Stimulated activated CD4-positive, alpha-beta T cell treated with anti-CD3 and anti-CD28 coated beads, TNF-alpha, amount 100 ng/mL, for 1 hour (primary cell): ENCODE measurements around the gene LIPJ.

Experiments
- DNase-seq, 3 donors: peaks; one replicate each; pipeline ENCODE4 v3.0.0-alpha.2; 2020; ENCODE audit warnings: low read depth in 3 of 3, low spot score in 1 of 3

The LIPJ gene, protein sequence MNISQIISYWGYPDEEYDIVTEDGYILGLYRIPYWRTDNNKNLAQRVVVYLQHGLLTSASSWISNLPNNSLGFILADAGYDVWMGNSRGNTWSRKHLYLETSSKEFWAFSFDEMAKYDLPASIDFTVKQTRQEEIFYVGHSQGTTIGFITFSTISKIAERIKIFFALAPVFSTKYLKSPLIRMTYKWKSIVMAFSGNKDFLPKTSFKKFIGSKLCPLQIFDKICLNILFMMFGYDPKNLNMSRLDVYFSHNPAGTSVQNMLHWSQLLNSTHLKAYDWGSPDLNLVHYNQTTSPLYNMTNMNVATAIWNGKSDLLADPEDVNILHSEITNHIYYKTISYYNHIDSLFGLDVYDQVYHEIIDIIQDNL

GRCh38 chr10:88586462-88586861 lies at the start of gene LIPJ:
Gene LIPJ (plus strand): TSS chr10:88586762. CDS start chr10:88590688, 3,926 bp downstream.
- DNase-seq, result no peak

GRCh38 chr10:88537322-88537721 lies 49.2 kb upstream of the LIPJ start:
- DNase-seq, result no peak

GRCh38 chr10:88538048-88538447 lies 48.5 kb upstream of the LIPJ start:
- no peak for DNase-seq

DNA sequence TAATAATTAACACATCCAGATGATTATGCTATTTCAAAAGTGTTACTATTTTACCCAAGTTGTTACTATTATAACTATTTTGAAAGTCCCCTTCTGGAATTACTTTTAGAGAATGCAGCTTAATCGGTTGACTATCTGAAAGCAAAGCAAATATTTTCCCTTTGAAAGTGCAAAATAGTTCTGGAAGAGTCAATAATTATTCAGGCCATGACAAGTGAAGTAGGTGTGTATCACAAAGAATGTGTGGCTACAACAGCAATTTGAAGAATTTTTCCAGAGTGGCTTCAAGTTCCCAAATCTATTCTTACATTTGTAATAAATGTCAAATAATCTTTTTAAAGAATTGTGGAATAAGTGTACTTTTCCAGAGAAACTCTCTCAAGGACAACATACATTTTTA lies 46.2 kb upstream of the LIPJ start:
- DNase-seq, result no peak

GRCh38 chr10:88541116-88541626 lies 45.4 kb upstream of the LIPJ start:
- no peak for DNase-seq

DNA sequence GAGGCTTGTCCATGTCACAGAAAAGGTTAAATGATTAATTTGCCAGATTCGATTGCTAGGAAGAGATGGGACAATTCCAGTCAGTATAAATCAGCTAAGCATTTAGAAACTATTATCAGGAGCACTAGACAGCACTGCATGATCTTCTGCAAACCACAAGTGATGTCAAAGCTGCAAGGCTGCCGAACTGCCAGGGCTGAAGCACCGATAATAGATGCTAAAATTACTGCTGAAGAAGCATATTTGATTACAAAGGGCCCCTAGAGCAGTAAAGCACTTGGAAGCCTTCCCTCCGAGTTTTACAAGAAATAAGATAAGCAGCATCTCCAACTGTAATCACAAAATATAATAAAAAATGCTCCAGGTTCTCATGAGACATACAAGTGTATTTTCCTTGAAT lies 44.0 kb upstream of the LIPJ start:
- no peak for DNase-seq

- DNase-seq, result no peak
These were observed 42.3 kb upstream of the LIPJ start for GRCh38 chr10:88544140-88544870.

DNA sequence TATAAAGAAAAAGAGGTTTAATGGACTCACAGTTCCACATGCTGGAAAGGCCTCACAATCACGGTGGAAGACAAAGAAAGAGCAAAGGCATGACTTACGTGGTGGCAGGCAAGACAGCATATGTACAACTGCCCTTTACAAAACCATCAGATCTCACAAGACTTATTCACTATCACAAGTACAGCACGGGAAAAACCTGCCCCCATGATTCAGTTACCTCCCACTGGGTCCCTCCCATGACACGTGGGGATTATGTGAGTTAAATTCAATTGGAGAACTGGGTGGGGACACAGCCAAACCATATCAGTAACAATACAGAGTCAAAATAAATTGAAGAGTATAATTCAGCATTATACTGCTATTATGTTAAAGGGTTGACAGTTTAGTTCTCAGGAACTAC lies 41.2 kb upstream of the LIPJ start:
- DNase-seq, result no peak

DNA sequence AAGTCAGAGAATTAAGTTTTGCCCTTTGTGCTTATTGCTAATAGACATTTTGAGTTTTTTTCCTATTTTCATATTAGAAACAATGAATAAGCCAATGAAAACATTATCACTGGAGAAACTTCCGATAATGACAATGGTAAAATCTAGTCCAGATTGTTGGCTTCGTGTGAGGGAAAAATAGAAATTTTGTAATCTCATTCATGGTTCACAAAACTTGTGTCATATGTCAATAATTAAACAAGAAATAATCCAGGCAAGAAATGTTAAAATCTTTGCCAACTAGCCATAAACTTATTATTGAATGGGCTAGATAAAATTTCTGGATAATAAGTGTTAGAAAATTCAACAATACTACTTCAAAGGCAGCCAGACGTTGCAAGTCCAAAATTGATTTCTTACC lies 40.1 kb upstream of the LIPJ start:
- no peak for DNase-seq

DNA sequence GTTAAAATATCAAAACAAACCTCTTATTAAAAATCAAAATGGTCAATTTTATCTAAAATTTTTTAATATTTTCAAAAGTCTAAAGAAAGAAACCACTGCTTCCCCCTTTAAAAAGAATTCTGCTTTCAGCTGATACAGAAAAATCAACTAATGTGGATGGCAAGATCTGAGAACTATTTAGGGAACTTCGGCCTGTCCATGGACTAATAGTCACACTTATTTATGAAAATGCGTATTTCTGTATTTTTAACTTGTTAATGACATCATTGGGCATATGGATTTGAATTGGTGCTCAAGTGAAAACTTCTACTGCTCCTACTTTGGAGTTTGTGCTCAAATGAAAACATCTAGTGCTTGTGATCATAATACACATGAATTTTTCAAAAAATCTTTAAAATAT lies 35.3 kb upstream of the LIPJ start:
- no peak for DNase-seq

DNA sequence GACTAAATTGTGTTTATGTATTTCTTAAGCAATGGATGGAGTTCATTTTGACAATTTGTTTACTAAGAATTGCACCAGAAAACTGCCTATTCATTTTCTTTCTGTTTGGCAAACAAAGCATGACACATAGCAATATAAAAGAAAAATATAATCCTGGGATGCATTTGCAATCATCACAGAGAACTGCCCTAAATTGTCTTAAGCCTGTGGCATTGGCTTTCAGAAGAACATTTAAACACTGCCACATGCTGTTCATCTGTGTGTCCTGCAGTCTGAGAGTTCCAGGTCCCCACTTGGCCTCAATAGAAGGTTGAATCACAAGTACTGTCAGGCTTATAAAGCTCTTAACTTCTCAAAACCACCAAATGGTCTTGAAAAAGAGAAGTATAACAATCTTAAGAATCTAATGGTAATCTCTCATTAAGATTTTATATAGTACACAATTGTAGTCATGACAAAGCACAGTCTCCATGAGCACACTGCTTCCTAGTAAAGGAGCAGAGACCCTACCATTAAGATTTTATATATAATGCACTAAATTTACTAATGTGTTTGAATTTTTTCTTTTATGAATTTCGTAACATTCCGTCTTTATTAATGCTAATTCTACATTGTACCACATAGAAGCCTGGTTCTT lies 33.3 kb upstream of the LIPJ start:
- DNase-seq, result no peak

- DNase-seq, result no peak
These were observed 31.2 kb upstream of the LIPJ start for GRCh38 chr10:88555190-88555908.

DNA sequence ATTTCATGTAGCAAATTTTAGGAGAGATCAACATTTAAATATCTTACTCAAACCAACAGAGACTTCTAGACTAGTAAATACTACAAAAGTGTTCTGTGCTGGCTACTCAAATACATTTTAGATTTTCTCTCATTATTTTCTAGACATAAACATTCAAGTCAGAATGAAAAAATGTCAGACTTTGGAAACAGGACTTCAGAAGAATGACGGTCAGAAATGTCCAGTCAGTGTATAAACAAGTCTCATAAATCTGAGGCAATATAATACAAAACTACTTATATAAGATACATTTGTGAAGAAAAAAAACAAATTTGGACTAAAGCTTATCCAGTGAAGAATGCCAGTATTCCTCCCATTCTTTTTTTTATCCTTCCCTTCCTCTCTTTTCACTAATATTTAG lies 29.3 kb upstream of the LIPJ start:
- no peak for DNase-seq

DNA sequence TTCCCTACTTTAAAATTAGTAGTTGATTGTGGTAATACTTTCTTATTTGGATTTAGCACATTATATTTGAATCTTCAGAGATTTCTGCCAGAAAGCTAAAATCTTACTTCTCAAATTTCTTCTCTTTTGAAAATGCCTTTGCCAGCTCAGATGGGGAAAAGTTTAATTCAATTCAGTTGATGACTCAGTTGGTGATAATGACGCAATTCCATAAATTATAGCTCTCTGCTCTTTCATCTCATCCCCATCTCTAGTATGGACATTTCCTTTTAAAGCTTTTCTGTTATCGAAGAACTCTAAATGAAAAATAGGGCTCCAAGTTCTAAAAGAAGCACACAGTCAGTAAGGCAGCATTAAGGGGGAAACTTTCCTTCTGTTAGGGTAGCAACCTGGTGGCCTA lies 28.9 kb upstream of the LIPJ start:
- DNase-seq, result no peak

DNA sequence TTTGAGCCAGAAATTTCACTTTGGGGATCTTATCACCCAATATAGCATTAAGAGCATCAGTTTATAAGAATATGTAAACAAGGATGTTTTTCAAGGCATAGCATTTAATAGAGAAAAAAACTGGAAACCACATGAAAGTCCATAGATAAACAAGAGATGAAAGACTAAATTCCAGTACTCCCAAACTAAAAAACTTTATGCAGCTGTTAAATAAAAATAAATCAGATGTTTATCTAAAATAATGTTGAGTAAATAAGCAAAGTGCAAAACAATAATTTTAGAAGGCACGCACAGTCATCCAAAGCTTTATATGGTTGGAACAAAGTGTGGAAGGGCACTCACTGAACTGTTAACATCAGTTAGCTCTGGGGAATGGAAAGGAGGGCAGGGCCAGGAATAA lies 24.4 kb upstream of the LIPJ start:
- no peak for DNase-seq

GRCh38 chr10:88565072-88565471 lies 21.5 kb upstream of the LIPJ start:
- no peak for DNase-seq

DNA sequence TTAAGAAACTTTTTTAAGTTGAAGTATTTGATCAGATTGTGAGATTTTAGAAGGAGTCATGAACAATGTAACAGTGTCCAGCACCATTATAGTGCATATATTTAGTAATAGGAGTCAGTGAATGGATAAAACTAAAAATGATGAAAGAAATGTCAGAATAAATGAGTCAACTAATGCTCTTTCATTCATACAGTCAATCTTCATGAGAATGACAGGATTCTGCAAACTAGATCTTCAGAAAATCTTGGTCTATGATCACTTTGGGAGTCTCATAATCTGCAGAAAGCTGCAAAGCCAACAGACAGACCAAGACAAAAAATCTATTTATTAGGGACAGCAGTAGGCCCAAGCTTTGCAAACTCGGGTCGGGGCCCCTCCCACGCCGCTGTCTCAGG lies 4.2 kb upstream of the LIPJ start:
- no peak for DNase-seq

DNA sequence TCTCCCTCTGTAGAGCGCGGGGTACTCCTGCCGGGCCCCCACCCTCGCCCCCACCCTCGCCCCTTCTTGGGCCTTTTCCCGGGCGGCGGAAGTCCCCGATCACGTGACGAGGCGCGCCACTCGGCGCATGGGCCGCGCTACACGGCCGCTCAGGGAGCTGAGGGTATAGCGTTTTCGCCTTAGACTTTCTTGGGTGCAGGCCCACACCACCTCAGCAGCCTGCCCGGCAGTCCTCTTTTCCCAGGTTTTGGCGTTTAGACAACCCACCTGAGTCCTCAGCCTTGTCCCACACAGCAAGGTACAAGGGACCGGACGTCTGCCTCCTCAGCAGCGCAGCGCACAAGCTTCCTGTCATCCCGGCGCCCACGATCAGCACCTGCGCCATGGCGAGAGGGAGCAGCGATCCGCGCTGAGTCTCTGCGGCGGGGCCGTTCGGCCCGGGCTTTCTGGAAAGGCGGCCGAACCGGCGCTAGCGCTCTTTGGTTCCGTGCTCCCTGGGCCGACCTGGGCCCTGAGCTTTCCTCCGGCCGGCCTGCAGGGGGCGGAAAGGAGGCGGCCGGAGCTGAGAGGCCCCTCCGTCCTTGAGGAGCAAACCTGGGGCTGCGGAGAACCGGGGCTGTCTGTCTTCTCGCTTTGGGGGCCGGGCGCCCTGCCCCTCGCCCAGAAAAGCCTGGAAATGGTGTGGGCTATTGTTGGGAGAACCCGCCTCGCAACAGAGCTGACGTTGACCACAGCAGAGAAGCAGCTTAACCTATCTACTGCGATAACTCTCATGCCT lies 3.6 kb upstream of the LIPJ start, which contains the start of gene RNLS:
Gene RNLS (minus strand): TSS at position 513 of the 778 bp plus-strand sequence.
- DNase-seq, result peak; percentile 16 to 51 (median 44)

DNA sequence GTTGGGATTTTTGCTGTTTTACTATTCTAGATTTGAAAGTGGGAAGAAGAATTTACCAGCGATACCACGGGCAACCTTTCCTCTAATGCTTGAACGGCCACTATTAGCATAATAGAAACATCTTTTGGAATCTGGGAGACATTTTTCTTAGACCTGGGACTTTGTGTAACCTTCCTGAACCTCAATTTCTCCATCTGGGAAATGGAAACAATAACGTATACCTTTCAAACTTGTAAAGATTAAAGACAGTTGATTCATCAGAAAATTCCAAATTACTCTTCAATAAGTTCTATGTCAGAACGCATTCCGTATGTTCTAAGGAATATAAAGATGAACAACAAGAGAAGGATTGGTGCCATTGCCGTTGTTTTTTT lies 3.0 kb upstream of the LIPJ start:
- DNase-seq, result no peak

DNA sequence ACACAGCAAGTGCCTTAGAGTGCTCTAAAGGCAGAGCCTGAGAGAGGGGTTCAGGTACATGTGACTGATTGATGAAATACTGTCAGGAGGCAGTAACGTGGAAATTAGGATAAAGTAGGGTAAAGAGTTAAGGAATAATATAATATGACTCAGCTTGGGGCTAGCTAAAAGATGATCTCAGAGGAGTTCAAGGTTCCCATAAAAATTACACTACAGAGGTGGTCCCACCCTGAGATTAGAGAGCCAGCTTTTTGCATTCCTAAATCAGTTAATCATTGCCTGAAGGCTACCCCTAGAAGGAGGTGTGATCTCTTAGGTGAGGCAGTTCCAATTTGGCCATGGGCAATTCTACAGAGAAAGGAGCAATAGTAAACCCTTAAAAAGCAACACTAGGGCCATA lies 5.8 kb downstream of the LIPJ start:
- DNase-seq, result no peak

- DNase-seq, result no peak
These were observed 6.3 kb downstream of the LIPJ start for GRCh38 chr10:88592906-88593305.
